NCI-H1436 (cell line): ENCODE results near the gene TCF25.
"Not testable (repeated sequence)": the region's sequence is repeated elsewhere in the genome, so short reads cannot be mapped to it uniquely, and the experiment has no call there.

Experiments
- DNase-seq: peaks from one replicate; lab custom pipeline; 2025; lab: John Stamatoyannopoulos, UW

The TCF25 gene

DNA sequence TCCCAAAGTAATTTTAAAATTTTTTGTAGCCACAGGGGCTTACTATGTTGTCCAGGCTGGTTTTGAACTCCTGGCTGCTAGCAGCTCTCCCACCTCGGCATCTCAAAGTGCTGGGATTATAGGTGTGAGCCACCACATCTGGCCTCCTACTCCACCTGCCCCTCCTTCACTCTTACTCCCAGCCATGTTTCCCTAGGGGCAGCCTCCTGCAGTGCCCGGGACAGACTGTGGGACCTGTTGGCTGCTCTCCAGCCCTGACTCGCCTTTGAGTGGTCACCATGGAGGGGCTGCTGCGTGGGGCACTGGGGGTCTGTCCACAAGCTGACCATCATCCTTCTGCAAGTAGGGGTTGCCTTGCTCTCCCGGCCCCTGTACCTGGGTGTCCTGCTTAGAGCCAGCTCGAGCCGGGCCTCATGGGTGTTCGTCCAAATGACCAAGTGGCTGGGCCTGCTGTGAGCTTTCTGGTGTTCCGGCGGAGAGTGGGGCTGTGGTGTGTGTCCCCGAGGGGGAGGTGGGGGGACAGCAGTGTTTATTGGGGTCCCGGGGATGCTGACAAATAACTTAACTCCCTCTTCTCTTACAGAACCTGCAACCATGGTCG lies 28.6 kb upstream of the TCF25 start:
- no peak for DNase-seq

DNA sequence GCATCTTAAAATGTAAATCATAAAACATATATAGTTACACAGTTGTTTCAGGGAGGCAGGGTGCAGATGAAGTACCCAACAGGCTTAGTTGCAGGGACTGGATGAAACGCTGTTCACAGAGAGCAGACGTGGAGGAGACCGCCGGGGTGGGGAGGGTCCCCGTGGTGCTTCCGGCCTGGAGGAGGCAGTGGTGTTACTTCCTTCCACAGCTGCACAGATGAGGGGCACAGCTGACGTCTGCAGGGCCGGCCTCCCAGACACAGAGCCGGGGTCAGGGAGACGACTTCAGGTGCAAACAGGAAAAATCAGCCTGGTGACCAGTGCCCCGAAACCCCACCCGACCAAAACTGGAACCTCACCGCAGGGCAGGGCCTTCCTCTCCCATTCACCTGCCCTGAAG lies 28.0 kb upstream of the TCF25 start:
- no peak for DNase-seq

DNA sequence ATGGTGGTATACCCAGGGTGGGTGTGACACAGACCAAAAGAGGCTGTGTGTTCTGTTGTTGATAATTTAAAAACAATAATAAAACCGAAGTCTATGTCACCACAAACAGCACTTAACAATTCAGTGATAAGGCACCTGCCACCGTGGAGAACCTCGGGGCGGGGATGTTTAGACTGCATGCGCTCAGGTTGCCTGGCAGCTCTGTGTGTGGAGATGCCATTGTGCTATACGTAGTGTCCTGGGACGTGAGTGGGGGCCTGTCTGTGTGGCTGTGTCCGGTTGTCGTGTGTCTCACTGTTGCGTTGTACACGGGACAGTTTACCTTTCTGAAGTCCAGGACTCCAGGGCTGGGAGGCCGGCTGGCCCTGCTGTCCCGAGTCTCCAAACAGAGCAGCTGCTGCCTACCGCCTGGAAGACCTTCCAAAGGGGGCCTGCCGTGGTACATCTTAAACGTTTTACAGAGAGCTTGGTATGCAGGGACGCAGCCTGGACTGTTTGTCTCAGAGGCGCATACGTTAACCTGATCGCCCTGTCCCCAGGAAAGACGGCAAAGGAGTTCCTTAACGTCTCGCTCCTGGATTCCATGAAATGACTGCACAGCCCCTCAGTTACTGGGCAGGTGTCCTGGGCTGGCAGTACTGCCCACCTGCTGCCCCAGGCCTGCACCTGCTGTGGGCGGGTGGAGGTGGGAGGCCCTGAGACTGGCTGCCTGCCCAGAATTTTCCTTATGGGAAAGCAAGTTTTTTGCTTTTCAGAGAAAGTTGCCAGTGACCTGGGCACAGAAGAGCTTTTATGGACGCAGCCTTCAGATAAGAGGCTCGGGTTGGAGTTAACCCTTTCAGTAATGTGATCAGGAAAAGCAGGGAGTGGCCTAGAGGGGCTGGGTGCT lies 26.1 kb upstream of the TCF25 start:
- no peak for DNase-seq

DNA sequence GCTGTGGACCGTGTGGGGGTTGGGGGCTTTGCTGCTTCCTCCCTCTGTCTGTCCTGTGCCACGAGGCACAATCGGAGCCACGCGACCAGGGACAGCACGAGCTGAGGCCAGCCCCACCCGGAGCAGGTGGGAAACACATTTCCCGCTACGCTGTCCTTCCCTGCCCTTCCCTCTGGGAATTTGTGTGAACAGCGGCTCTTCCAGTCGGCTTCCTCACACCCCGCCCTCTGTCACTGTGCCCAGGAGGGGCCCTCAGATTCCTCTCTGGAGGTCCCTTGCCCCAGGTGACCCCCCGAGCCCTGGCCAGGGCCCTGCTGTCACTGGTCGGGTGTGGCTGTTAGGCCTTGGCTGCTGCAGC lies 25.5 kb upstream of the TCF25 start:
- no peak for DNase-seq

DNA sequence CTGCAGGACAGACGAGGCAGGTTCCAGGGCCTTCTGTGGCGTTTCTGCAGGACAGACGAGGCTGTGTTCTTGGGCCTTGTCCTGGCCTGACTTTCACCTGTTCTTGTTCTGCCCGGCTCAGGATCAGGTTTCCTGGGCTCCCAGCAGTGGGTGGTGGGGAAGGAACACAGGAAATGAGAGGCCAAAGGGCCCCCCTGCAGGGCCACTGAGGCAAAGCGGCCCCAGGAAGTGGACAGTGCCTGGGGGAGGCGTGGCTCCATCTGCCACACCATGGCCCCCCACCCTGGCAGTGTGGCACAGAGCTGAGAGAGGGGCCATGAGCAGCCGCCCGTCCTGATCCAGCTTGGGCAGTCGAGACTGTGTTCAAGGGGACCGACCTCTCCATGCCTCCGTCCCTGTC lies 24.4 kb upstream of the TCF25 start:
- DNase-seq = no peak

DNA sequence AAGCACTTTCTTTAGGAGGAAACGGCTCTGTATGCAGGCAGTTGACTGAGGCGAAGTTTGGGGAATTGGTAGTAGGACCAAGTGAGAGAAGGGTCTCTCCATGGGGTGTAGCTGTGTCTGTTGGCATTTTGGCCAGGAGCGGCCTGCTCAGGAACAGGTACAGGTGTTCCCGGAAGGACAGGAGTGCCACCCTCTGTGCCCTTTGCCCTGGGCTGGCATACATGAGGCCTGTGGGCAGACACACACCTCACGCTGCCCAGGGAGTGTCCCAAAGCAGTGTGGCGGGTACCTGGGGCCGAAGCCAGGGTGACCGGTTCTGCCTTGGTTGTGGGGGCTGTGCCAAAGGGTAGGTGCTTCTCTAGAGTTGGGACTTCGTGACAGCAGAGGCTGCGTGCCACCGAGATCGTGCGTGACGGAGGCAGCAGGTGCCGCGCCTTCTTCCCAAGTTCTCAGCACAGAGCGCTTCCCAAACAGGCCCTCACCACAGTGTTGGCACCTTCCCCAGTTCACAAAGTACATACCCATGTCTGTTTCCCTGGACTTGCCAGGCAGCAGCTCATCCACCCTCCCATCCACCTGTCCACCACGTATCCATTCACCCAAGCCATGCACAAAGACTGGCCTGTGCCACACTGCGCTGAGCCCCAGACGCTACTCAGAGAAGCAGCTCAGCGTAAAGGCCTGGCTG lies 19.9 kb upstream of the TCF25 start:
- no peak for DNase-seq

DNA sequence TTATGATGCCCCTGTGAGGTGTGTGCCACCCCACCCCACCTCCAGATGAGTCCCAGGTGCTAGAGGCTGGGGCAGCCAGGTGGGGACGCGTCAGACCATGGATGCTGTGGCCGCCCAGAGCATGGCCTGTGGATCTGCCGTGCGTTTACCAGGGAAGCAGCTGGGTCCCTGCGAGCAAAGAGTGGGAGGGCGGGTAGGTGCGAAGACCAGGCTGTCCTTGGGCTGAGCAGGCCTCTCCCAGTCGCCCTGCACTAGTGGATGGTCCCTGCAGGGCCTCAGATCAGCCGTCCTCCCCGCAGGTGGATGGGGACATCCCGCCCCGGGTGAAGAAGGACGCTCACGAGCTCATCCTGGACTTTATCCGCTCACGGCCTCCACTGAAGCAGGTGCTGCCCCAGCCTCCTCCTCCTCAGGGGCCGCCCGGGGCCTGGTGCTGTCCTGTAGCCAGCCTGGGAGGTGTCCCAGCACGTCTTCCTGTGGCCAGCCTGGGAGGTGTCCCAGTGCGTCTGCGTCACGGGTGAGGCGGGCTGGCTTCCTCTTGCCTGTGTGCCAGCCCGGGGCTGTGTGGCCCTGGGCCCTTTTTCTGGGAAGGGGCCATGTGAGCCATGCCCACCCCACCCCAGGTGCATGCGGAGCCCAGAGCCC lies 18.0 kb upstream of the TCF25 start:
- DNase-seq = no peak

DNA sequence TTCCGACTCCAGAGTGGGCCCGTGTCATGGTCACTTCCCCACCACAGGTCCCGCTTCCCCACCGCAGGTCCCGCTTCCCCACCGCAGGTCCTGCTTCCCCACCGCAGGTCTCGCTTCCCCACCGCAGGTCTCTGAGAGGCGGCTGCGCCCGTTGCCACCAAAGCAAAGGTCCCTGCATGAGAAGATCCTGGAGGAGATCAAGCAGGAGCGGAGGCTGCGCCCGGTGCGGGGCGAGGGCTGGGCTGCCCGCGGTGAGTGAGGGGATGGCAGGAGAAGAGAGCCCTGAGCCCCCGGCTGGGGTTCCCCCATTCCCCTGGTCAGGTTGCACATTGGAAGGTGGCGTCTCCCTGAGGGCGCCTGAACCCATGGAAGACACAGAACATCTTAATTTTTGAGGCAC lies 17.4 kb upstream of the TCF25 start:
- no peak for DNase-seq

DNA sequence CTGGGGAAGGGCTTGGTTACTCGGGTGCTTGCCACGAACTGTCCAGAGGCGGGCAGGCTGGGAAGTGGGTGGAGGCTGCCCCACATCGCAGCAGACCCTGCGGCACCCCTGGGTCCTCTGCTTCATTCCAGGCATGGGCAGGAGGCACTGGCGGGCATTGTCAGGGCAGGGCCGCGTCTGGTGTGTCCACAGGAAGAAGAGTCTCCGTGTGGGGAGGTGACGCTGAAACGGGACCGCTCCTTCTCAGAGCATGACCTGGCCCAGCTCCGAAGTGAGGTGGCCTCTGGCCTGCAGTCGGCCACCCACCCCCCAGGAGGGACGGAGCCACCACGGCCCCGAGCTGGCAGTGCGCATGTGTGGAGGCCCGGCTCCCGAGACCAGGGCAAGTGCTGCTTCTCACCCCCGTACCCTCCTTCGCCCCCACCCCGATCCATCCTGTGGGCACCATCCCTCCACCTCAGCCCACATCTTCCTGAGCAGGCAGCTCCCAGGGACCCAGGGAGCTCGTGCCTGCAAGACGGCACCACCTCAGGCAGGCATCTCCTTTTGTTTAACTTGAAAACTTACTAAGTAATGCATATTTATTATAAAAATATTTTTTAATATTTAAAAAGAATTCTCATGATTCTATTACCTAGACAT lies 14.3 kb upstream of the TCF25 start:
- DNase-seq = no peak

DNA sequence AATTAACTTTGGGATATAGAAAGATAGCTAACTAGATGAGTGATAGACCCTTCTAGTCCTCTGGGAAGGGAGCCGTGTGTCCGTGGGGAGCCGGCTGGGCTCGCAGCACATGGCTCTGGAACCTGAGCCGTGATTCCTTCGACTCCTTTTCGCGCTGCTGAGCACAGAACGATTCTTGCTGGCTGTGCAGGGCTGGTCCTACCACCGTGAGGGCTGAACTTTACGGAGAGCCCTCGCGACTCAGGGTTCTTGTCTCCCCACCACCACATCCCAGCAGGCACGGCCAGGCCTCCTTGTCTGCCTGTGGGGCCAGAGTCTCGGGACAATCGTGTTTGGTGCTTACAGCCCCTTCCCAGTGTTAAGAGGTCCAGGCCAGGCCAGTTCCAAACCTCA lies 13.8 kb upstream of the TCF25 start:
- DNase-seq = no peak

DNA sequence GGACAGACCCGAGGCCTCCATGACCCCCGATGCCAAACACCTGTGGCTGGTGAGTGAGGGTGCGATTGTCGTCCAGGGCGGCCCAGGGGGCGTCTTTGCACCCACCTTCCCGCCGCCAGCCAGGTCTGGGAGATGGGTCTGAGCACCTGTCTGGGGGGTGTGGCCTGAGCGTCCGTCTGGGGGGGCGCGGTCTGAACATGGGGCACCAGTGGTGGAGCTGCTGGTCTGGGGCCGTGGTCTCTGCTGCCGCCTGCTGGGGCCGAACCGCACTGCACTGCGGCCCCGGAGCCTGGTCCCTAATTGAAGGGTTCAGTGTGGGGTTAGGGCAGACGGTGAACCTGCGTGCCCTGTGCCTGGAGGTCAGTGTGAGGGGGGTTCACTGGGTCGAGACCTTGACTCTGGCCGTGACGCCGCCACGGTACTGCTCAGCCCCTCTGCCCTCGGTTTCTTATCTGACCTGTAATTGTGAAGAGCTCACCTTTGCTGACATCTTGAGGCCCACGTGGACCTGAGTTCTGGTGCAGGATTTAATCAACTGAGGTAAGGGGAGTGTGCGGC lies 12.6 kb upstream of the TCF25 start:
- DNase-seq = peak; percentile 59

DNA sequence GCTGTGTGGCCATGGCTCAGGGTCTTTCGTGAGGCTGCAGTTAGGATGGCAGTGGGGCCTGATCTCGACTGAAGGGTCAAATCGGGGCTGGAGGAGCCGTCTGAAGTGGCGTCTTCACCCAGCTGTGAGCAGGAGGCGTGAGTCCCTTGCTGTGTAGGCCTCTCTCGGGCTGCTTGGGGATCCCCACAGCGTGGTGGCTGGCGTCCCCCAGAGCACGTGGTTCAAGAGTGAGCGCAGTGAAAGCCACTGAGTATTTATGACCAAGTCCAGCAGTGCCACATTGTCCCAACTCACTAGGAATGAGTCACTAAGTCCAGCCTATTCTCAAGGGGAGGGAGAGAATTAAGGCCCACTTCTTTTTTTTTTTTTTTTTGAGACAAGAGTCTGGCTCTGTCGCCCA lies 11.7 kb upstream of the TCF25 start:
- no peak for DNase-seq

DNA sequence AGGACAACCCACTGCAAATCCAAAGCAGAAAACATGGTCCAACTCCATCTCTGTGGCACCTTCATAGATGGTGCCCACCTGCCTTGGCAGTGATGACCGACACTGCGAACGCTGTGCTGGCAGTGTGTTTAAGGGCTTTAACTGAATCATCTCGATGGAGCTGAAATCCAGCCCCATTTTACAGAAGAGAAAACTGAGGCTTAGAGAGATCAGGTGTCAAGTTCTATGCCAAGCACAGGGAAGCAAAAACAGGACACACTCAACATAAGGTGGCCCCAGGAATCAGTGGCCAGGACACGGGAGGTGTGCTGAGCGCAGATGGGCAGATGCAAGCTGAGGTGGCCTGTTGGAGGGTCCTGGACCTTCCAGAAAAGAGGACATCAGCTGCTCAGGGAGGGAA lies 10.7 kb upstream of the TCF25 start:
- no peak for DNase-seq

DNA sequence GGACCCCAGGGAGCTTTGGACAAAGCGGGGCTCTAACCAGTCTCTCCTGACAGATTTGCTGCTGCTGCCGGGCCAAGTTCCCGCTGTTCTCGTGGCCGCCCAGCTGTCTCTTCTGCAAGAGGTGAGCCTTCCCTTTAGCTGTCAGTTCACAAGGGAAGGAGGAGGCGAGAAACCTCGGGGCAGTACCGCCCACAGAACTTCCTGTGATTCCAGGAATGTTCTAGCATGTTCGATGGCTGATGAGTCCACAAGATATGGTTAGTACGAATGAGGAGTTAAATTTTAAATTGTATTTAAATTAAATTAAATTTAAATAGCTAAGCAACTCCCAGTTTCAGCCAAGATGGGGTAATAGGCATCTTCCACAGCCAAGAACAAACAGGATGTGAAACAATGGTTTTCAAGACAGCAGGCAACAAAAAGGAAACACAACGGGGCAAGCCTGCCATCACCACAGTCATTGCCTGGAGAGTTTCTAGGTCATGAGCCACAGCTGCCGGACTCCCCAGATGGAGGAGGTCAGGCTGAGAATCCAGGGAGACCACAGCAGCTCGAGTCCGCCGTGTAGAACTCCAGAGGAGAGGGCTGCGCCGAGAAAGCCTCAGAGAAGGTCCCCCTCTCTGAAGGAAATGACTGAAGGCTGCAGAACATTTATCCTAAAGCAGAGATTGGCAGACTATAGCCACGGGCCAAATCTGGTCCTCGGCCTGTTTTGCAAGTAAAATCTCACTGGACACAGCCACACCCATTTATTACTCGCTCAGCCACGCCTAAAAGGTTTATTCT lies 9.5 kb upstream of the TCF25 start:
- no peak for DNase-seq

DNA sequence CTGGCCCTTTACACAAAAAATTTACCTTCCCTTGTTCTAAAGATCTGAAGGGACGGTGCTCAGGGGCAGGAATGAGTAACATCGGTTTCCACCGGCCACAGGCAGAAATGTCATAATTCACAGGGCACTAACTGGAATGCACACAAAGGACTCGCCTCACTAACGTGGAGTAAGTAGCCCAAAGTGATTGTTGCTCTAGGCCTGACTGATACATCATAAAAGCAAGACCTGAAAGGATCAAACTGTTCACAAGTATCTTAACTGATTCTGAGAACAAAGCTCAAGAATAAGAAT lies 8.9 kb upstream of the TCF25 start:
- DNase-seq = no peak

DNA sequence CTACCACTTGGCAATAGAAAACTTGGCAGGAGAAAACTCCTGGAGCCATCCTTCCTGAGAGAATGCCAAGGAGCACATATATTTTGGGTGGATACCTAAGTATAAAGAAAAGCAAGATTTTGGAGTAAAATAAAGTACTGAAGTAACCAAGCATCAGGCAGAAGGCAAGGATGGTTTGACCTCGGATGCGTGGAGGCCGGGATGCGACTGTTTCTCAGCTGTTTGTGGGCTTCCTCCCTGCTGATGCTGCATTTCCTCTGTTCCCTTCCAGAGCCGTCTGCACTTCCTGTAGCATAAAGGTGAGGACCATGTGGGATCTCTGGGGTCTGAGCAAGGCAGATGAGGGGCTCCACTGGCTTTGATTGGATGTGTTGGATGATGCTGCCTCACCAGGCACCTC lies 5.5 kb upstream of the TCF25 start:
- DNase-seq = no peak

DNA sequence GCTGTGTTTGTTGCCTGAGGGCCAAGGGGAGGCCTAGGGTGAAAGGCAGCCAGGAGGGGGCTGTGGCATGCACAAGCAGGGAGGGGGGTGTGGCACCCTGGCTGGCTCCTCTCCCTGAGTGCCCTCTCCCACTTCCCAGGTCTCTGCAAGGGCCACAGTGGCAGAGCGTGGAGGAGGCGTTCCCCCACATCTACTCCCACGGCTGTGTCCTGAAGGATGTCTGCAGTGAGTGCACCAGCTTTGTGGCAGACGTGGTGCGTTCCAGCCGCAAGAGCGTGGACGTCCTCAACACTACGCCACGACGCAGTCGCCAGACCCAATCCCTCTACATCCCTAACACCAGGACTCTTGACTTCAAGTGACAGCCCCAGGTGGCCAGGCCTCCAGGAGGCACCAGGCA lies 3.5 kb upstream of the TCF25 start:
- no peak for DNase-seq

DNA sequence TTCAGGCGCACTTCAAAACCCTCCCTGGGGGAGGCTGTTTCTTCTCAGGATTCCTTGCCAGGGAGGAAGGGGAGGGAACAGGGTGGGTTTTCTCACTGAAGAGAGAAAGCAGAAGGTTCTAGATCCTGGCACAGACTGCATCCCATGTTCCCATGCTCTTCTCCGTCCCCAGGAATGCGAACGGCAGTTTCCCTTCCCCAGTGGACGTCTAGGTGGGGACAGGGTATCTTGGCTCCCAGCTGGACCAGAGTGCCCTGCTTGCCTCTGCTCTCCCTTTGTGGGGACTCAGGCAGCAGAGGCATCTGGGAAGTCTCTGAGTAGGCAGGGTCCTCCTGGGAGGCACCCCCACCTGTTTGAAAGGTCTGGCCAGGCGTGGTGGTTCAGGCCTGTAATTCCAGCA lies 3.0 kb upstream of the TCF25 start:
- DNase-seq = no peak

DNA sequence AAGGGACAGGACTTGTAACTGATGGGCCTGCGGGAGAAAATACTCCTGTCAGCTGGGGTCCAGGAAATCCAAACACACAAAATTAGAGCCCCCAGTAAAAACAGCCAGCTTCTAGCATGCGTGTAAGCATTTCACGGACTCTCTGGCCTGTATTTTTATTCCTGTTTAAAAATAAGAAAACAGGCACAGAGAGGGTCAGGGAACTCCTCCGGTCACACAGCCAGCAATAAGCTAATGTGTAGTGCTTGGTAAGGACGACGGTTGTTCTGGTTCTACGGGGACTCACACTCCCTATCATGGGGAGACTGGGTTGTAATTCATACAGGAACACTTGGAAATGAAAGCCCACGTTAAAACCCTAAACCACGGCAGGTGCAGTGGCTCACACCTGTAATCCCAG lies 1.5 kb upstream of the TCF25 start:
- DNase-seq = no peak

DNA sequence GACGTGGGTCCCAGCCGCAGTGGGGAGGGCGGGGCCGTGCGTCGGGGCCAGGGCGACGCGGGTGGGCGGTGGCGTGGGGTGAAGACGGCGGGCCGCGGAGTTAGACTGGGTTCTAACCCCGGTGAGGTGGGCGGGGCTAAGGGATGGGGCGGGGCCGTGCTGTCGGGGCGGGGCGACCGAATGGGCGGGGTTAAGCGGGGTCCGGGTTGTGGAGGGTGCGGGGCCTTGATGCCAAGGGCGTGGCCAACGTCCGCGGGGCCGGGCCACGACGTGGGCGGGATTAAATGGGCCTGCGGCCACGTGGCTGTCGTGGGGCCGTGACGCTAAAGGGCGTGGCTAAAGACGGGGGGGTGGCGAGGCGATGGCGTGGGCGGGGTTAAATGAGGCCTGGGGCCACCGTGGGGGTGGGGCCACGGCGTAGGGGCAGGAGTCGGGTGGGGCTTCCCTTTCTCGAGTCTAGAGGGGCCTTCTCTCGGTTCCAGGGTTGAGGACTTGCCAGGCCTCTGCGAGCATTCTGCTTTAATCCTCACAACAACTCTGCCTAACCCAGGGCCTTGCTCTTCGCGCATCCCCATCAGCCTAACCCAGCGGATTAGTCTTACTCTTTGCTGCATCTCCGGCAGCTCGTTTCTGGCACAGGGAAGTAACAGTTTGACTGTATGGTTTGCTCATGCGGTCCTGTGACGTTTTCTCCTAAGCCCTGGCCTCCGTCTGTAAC lies 739 bp downstream of the TCF25 start:
- peak; percentile 94 for DNase-seq

DNA sequence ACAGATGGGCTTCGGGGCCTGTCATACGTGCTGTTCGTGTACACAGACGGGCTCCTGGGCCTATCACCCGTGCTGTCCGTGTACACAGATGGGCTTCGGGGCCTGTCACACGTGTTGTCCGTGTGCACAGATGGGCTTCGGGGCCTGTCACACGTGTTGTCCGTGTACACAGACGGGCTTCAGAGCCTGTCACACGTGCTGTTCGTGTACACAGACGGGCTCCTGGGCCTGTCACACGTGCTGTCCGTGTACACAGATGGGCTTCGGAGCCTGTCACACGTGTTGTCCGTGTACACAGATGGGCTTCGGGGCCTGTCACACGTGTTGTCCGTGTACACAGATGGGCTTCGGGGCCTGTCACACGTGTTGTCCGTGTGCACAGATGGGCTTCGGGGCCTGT lies 5.7 kb downstream of the TCF25 start:
- not testable (repeated sequence) for DNase-seq
